ENCODE data around the gene CHAF1A. TPM values are rescaled to one million over a fixed set of nuclear protein-coding genes. Genes with fewer than 3 reads are reported as not detected.
A peak's percentile ranks its signal among the peaks of the same experiment; 100 is the strongest.

The CHAF1A gene
- total and polyA plus RNA-seq, 4 donors: 1.0 to 20.8 (median 2.5) TPM

DNA sequence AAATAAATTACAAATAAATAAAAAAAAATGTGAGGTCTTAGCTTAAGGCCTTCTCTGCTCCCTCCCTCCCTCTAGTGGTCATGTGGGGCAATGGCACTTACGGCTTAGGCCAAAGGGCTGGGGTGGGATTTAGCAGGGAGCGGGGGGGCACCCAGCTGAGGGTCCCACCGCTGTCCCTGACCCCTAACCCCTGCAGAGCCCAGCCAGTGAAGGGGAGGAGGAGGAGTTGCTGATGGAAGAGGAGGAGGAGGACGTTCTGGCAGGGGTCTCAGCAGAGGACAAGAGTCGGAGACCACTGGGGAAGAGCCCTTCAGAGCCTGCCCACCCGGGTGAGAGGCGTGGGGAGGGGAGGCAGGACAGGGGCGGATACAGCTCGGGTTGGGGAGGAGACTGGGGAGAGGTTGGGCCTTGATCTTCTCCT lies 49.7 kb upstream of the CHAF1A start:
- Histone ChIP-seq H3K9me3 (ENCODE audit: control insufficient read depth in 4 of 4, low read length in 3 of 4) (no peaks in the 10 kb centered on the region), H3K4me1 (ENCODE audit: control insufficient read depth in 4 of 4, insufficient read depth in 4 of 4, low read length in 3 of 4) (peaks cover 0 to 3% (median 0%) of the 10 kb centered on the region in 4 donors), H3K4me3 (ENCODE audit: low read depth in 1 of 3, low read length in 3 of 3) (no peak overlapping the region), H3K9ac (ENCODE audit: low read depth in 1 of 2, low read length in 2 of 2) (no peak overlapping the region), H3K27me3 (ENCODE audit: control insufficient read depth in 4 of 4, insufficient read depth in 4 of 4, low read length in 3 of 4) (no peaks in the 10 kb centered on the region), H3K36me3 (ENCODE audit: control insufficient read depth in 4 of 4, insufficient read depth in 3 of 4, low read depth in 1 of 4, low read length in 3 of 4) (peaks cover 0 to 3% (median 1%) of the 10 kb centered on the region in 4 donors), H3K27ac (ENCODE audit: low read depth in 1 of 2, low read length in 2 of 2) (no peak overlapping the region)
- 41% methylated on average over 9 of the region's 9 CpGs for WGBS
- peak; percentile 60 for DNase-seq (ENCODE audit: low spot score)
- no peak for TF ChIP-seq FOXA1 (IDR thresholded peaks at IDR 0.05)
- TF ChIP-seq, protein P1, sequence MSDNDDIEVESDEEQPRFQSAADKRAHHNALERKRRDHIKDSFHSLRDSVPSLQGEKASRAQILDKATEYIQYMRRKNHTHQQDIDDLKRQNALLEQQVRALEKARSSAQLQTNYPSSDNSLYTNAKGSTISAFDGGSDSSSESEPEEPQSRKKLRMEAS (IDR thresholded peaks at IDR 0.05): no peak
- peak; percentile 73 to 82 for TF ChIP-seq RAD21 (IDR thresholded peaks at IDR 0.05)
- TF ChIP-seq, protein P2, sequence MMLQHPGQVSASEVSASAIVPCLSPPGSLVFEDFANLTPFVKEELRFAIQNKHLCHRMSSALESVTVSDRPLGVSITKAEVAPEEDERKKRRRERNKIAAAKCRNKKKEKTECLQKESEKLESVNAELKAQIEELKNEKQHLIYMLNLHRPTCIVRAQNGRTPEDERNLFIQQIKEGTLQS (IDR thresholded peaks at IDR 0.05): no peak
- TF ChIP-seq FOXA2 (IDR thresholded peaks at IDR 0.05): no peak
- TF ChIP-seq NR2F2 (IDR thresholded peaks at IDR 0.05): no peak
- TF ChIP-seq, protein P3, sequence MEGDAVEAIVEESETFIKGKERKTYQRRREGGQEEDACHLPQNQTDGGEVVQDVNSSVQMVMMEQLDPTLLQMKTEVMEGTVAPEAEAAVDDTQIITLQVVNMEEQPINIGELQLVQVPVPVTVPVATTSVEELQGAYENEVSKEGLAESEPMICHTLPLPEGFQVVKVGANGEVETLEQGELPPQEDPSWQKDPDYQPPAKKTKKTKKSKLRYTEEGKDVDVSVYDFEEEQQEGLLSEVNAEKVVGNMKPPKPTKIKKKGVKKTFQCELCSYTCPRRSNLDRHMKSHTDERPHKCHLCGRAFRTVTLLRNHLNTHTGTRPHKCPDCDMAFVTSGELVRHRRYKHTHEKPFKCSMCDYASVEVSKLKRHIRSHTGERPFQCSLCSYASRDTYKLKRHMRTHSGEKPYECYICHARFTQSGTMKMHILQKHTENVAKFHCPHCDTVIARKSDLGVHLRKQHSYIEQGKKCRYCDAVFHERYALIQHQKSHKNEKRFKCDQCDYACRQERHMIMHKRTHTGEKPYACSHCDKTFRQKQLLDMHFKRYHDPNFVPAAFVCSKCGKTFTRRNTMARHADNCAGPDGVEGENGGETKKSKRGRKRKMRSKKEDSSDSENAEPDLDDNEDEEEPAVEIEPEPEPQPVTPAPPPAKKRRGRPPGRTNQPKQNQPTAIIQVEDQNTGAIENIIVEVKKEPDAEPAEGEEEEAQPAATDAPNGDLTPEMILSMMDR (IDR thresholded peaks at IDR 0.05; ENCODE audit: low read depth, low read length, missing input control): peak; percentile 73

DNA sequence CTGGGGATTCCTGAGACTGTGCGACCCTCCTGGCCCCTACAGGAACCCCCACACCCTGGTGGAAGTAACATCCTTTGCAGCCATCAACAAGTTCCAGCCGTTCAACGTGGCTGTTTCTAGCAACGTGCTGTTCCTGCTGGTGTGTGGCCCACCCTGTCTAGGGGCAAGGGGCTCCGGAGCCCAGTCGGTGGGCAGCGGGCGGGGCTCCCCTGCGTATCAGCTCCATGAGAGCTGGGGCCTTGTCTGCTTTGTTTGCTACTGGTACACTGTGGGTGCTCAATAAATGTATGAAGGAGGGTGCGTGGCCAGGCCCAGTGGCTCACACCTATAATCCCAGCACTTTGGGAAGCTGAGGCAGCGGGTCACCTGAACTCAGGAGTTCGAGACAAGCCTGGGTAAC lies 48.2 kb upstream of the CHAF1A start:
- no peak overlapping the region for H3K27ac ChIP-seq (ENCODE audit: low read depth in 1 of 2, low read length in 2 of 2)
- 90% methylated on average over 12 of the region's 12 CpGs for WGBS
- no peak overlapping the region for H3K9ac ChIP-seq (ENCODE audit: low read depth in 1 of 2, low read length in 2 of 2)
- no peaks in the 10 kb centered on the region for H3K9me3 ChIP-seq (ENCODE audit: control insufficient read depth in 4 of 4, low read length in 3 of 4)
- TF ChIP-seq RXRA (IDR thresholded peaks at IDR 0.05): no peak
- no peak for TF ChIP-seq HNF4A (conservative IDR thresholded peaks at IDR 0.05)
- no peak for TF ChIP-seq TAF1 (conservative IDR thresholded peaks at IDR 0.05)
- TF ChIP-seq GABPA (IDR thresholded peaks at IDR 0.05 in 1 of 2, conservative IDR thresholded peaks at IDR 0.05 in 1 of 2): no peak
- no peak for TF ChIP-seq FOXA2 (IDR thresholded peaks at IDR 0.05)
- TF ChIP-seq FOXA1 (IDR thresholded peaks at IDR 0.05): no peak
- no peak for TF ChIP-seq HNF4G (IDR thresholded peaks at IDR 0.05)
- TF ChIP-seq JUND (IDR thresholded peaks at IDR 0.05): no peak
- TF ChIP-seq, protein P1 (IDR thresholded peaks at IDR 0.05): no peak
- TF ChIP-seq YY1 (IDR thresholded peaks at IDR 0.05): no peak
- TF ChIP-seq SP1 (IDR thresholded peaks at IDR 0.05): no peak
- TF ChIP-seq NR2F2 (IDR thresholded peaks at IDR 0.05): no peak
- no peak for TF ChIP-seq EGR1 (IDR thresholded peaks at IDR 0.05; ENCODE audit: low read depth in 2 of 2)
- TF ChIP-seq, protein P4, sequence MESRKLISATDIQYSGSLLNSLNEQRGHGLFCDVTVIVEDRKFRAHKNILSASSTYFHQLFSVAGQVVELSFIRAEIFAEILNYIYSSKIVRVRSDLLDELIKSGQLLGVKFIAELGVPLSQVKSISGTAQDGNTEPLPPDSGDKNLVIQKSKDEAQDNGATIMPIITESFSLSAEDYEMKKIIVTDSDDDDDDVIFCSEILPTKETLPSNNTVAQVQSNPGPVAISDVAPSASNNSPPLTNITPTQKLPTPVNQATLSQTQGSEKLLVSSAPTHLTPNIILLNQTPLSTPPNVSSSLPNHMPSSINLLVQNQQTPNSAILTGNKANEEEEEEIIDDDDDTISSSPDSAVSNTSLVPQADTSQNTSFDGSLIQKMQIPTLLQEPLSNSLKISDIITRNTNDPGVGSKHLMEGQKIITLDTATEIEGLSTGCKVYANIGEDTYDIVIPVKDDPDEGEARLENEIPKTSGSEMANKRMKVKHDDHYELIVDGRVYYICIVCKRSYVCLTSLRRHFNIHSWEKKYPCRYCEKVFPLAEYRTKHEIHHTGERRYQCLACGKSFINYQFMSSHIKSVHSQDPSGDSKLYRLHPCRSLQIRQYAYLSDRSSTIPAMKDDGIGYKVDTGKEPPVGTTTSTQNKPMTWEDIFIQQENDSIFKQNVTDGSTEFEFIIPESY (IDR thresholded peaks at IDR 0.05): no peak
- TF ChIP-seq, protein P2 (IDR thresholded peaks at IDR 0.05): no peak
- TF ChIP-seq, protein P3 (IDR thresholded peaks at IDR 0.05; ENCODE audit: low read depth, low read length, missing input control): no peak
- no peaks in the 10 kb centered on the region for H3K27me3 ChIP-seq (ENCODE audit: control insufficient read depth in 4 of 4, insufficient read depth in 4 of 4, low read length in 3 of 4)
- no peak for DNase-seq (ENCODE audit: low spot score)
- peaks cover 0 to 7% (median 0%) of the 10 kb centered on the region in 4 donors for H3K4me1 ChIP-seq (ENCODE audit: control insufficient read depth in 4 of 4, insufficient read depth in 4 of 4, low read length in 3 of 4)
- no peak overlapping the region for H3K4me3 ChIP-seq (ENCODE audit: low read depth in 1 of 3, low read length in 3 of 3)
- H3K36me3 ChIP-seq (ENCODE audit: control insufficient read depth in 4 of 4, insufficient read depth in 3 of 4, low read depth in 1 of 4, low read length in 3 of 4): peaks cover 2 to 18% (median 6%) of the 10 kb centered on the region in 4 donors
